ENCODE measurements around the gene HSPA4.

GRCh38 chr5:133041910-133042309, 9.9 kb upstream of the HSPA4 start:
- TF ChIP-seq POLR2A (IDR thresholded peaks at IDR 0.05; ENCODE audit: low read length) (no peak), GATA1 (IDR thresholded peaks at IDR 0.05; ENCODE audit: low read depth, low read length) (no peak)
